ENCODE data around the gene KANK2. TPM values are rescaled to one million over a fixed set of nuclear protein-coding genes. Genes with fewer than 3 reads are reported as not detected.

The KANK2 gene
- total and polyA plus RNA-seq, 7 experiments from 2014 or later = 0.32 to 2.9 (median 0.53) TPM; not detected in 2

- Mint-ChIP-seq H3K36me3 (no peaks in the 10 kb centered on the region), H3K27ac (peak overlapping the region in 1 of 9 donors; percentile 29), H3K27me3 (peaks cover 5 to 23% (median 17%) of the 10 kb centered on the region in 5 donors), H3K4me1 (peaks cover 0 to 15% (median 6%) of the 10 kb centered on the region in 7 donors), H3K4me3 (peak overlapping the region in 6 of 10 donors; percentile 23 to 84 (median 54)), H3K9me3 (peaks cover 0 to 2% (median 0%) of the 10 kb centered on the region in 11 donors)
- Histone ChIP-seq H3K36me3 (ENCODE audit: control insufficient read depth in 2 of 3, insufficient read depth in 3 of 3, low read length in 3 of 3) (no peaks in the 10 kb centered on the region), H3K27me3 (ENCODE audit: control insufficient read depth in 2 of 2, insufficient read depth in 2 of 2, low read length in 2 of 2) (peaks cover 0 to 3% of the 10 kb centered on the region in 2 donors), H3K9me3 (ENCODE audit: control insufficient read depth in 2 of 3, low read length in 3 of 3) (no peaks in the 10 kb centered on the region), H3K27ac (ENCODE audit: low read depth, low read length) (no peak overlapping the region), H3K4me1 (ENCODE audit: control insufficient read depth in 2 of 2, insufficient read depth in 2 of 2, low read length in 2 of 2) (peaks cover 0 to 13% of the 10 kb centered on the region in 2 donors), H3K4me3 (ENCODE audit: low read length) (no peak overlapping the region)
- ChIA-PET CTCF (no interaction called here), POLR2A (no interaction called here)
- DNase-seq (no peak), ATAC-seq (no peak)
- intact Hi-C loops (cut with micrococcal nuclease) = no loop called here
Measured at GRCh38 chr19:11198769-11199424, 1.6 kb upstream of the KANK2 start.

GRCh38 chr19:11198175-11198534 is 810 bp upstream of the KANK2 start:
- Histone ChIP-seq H3K4me3 (ENCODE audit: low read length) (no peak overlapping the region), H3K9me3 (ENCODE audit: control insufficient read depth in 2 of 3, low read length in 3 of 3) (no peaks in the 10 kb centered on the region), H3K36me3 (ENCODE audit: control insufficient read depth in 2 of 3, insufficient read depth in 3 of 3, low read length in 3 of 3) (no peaks in the 10 kb centered on the region), H3K4me1 (ENCODE audit: control insufficient read depth in 2 of 2, insufficient read depth in 2 of 2, low read length in 2 of 2) (peaks cover 0 to 13% of the 10 kb centered on the region in 2 donors), H3K27ac (ENCODE audit: low read depth, low read length) (no peak overlapping the region), H3K27me3 (ENCODE audit: control insufficient read depth in 2 of 2, insufficient read depth in 2 of 2, low read length in 2 of 2) (peaks cover 0 to 3% of the 10 kb centered on the region in 2 donors)
- CTCF ChIA-PET = no interaction called here
- DNase-seq (no peak), ATAC-seq (no peak)
- Mint-ChIP-seq H3K4me3 (peak overlapping the region; percentile 61 to 86 (median 78)), H3K9me3 (peaks cover 0 to 2% (median 0%) of the 10 kb centered on the region in 11 donors), H3K27me3 (peaks cover 5 to 22% (median 17%) of the 10 kb centered on the region in 5 donors), H3K36me3 (no peaks in the 10 kb centered on the region), H3K27ac (peak overlapping the region in 1 of 9 donors; percentile 23), H3K4me1 (peaks cover 0 to 15% (median 6%) of the 10 kb centered on the region in 7 donors)
- POLR2A ChIA-PET = no interaction called here
- intact Hi-C loops (cut with micrococcal nuclease) = no loop called here

GRCh38 chr19:11196406-11197287 is 698 bp downstream of the KANK2 start:
- peaks cover 0 to 3% of the 10 kb centered on the region in 2 donors for H3K27me3 ChIP-seq (ENCODE audit: control insufficient read depth in 2 of 2, insufficient read depth in 2 of 2, low read length in 2 of 2)
- ATAC-seq = peak; percentile 1

GRCh38 chr19:11195681-11196080 is 1.7 kb downstream of the KANK2 start:
- DNase-seq = no peak
- ChIA-PET CTCF (no interaction called here), POLR2A (no interaction called here)
- Mint-ChIP-seq H3K9me3 (peaks cover 0 to 2% (median 0%) of the 10 kb centered on the region in 11 donors), H3K36me3 (no peaks in the 10 kb centered on the region), H3K4me3 (peak overlapping the region in 5 of 10 donors; percentile 0 to 43 (median 37)), H3K27ac (peak overlapping the region in 1 of 9 donors; percentile 34), H3K4me1 (peaks cover 0 to 15% (median 6%) of the 10 kb centered on the region in 7 donors), H3K27me3 (peaks cover 5 to 22% (median 10%) of the 10 kb centered on the region in 5 donors)
- Histone ChIP-seq H3K9me3 (ENCODE audit: control insufficient read depth in 2 of 3, low read length in 3 of 3) (no peaks in the 10 kb centered on the region), H3K4me1 (ENCODE audit: control insufficient read depth in 2 of 2, insufficient read depth in 2 of 2, low read length in 2 of 2) (peaks cover 0 to 13% of the 10 kb centered on the region in 2 donors), H3K27me3 (ENCODE audit: control insufficient read depth in 2 of 2, insufficient read depth in 2 of 2, low read length in 2 of 2) (peaks cover 0 to 3% of the 10 kb centered on the region in 2 donors), H3K36me3 (ENCODE audit: control insufficient read depth in 2 of 3, insufficient read depth in 3 of 3, low read length in 3 of 3) (no peaks in the 10 kb centered on the region), H3K4me3 (ENCODE audit: low read length) (no peak overlapping the region), H3K27ac (ENCODE audit: low read depth, low read length) (no peak overlapping the region)
- intact Hi-C loops (cut with micrococcal nuclease) = no loop called here
- no peak for ATAC-seq

More at GRCh38 chr19:11196406-11197287, 698 bp downstream of the KANK2 start:
- intact Hi-C loops (cut with micrococcal nuclease) = no loop called here
- ChIA-PET CTCF (no interaction called here), POLR2A (no interaction called here)
- Histone ChIP-seq H3K4me3 (ENCODE audit: low read length) (peak overlapping the region; percentile 35), H3K9me3 (ENCODE audit: control insufficient read depth in 2 of 3, low read length in 3 of 3) (no peaks in the 10 kb centered on the region), H3K36me3 (ENCODE audit: control insufficient read depth in 2 of 3, insufficient read depth in 3 of 3, low read length in 3 of 3) (no peaks in the 10 kb centered on the region), H3K27ac (ENCODE audit: low read depth, low read length) (no peak overlapping the region), H3K4me1 (ENCODE audit: control insufficient read depth in 2 of 2, insufficient read depth in 2 of 2, low read length in 2 of 2) (peaks cover 0 to 13% of the 10 kb centered on the region in 2 donors)
- Mint-ChIP-seq H3K9me3 (peaks cover 0 to 2% (median 0%) of the 10 kb centered on the region in 11 donors), H3K4me1 (peaks cover 0 to 15% (median 6%) of the 10 kb centered on the region in 7 donors), H3K27me3 (peaks cover 5 to 22% (median 10%) of the 10 kb centered on the region in 5 donors), H3K27ac (no peak overlapping the region), H3K4me3 (peak overlapping the region; percentile 39 to 84 (median 72)), H3K36me3 (no peaks in the 10 kb centered on the region)
- peak in 2 of 9 donors; percentile 7 to 32 for DNase-seq

- no peaks in the 10 kb centered on the region for H3K9me3 ChIP-seq (ENCODE audit: control insufficient read depth in 2 of 3, low read length in 3 of 3)
- H3K36me3 ChIP-seq (ENCODE audit: control insufficient read depth in 2 of 3, insufficient read depth in 3 of 3, low read length in 3 of 3) = no peaks in the 10 kb centered on the region
- Mint-ChIP-seq H3K27ac (no peak overlapping the region), H3K4me3 (peak overlapping the region in 2 of 10 donors; percentile 37 to 39), H3K4me1 (peaks cover 0 to 15% (median 6%) of the 10 kb centered on the region in 7 donors), H3K9me3 (peaks cover 0 to 2% (median 0%) of the 10 kb centered on the region in 11 donors), H3K27me3 (peaks cover 5 to 22% (median 10%) of the 10 kb centered on the region in 5 donors), H3K36me3 (no peaks in the 10 kb centered on the region)
- DNase-seq (no peak), ATAC-seq (no peak)
- intact Hi-C loops (cut with micrococcal nuclease) = no loop called here
- peaks cover 0 to 3% of the 10 kb centered on the region in 2 donors for H3K27me3 ChIP-seq (ENCODE audit: control insufficient read depth in 2 of 2, insufficient read depth in 2 of 2, low read length in 2 of 2)
- POLR2A ChIA-PET = interaction anchor here (0.6 kb wide), 1 partner anchor 11 kb away, joined by 4 read pairs; no protein-coding TSS in a partner anchor
- CTCF ChIA-PET = no interaction called here
- peaks cover 0 to 13% of the 10 kb centered on the region in 2 donors for H3K4me1 ChIP-seq (ENCODE audit: control insufficient read depth in 2 of 2, insufficient read depth in 2 of 2, low read length in 2 of 2)
- H3K4me3 ChIP-seq (ENCODE audit: low read length) = no peak overlapping the region
- H3K27ac ChIP-seq (ENCODE audit: low read depth, low read length) = no peak overlapping the region
Measured at GRCh38 chr19:11194656-11195558, 2.4 kb downstream of the KANK2 start.

GRCh38 chr19:11194173-11194572 is 3.2 kb downstream of the KANK2 start:
- Mint-ChIP-seq H3K27ac (peak overlapping the region in 1 of 9 donors; percentile 72), H3K4me1 (peaks cover 0 to 15% (median 6%) of the 10 kb centered on the region in 7 donors), H3K36me3 (no peaks in the 10 kb centered on the region), H3K9me3 (peaks cover 0 to 2% (median 0%) of the 10 kb centered on the region in 11 donors), H3K27me3 (peaks cover 5 to 19% (median 10%) of the 10 kb centered on the region in 5 donors), H3K4me3 (no peak overlapping the region)
- peaks cover 0 to 3% of the 10 kb centered on the region in 2 donors for H3K27me3 ChIP-seq (ENCODE audit: control insufficient read depth in 2 of 2, insufficient read depth in 2 of 2, low read length in 2 of 2)
- no peaks in the 10 kb centered on the region for H3K9me3 ChIP-seq (ENCODE audit: control insufficient read depth in 2 of 3, low read length in 3 of 3)
- ATAC-seq (no peak), DNase-seq (no peak)
- H3K27ac ChIP-seq (ENCODE audit: low read depth, low read length) = no peak overlapping the region
- CTCF ChIA-PET = no interaction called here
- POLR2A ChIA-PET = no interaction called here
- peaks cover 0 to 13% of the 10 kb centered on the region in 2 donors for H3K4me1 ChIP-seq (ENCODE audit: control insufficient read depth in 2 of 2, insufficient read depth in 2 of 2, low read length in 2 of 2)
- intact Hi-C loops (cut with micrococcal nuclease) = no loop called here
- H3K4me3 ChIP-seq (ENCODE audit: low read length) = no peak overlapping the region
- H3K36me3 ChIP-seq (ENCODE audit: control insufficient read depth in 2 of 3, insufficient read depth in 3 of 3, low read length in 3 of 3) = no peaks in the 10 kb centered on the region
